SIG-M5 treated with dmso at 0.1 percent for 504 hours (cell line): Measurements from ENCODE around the gene SFXN2.
A peak's percentile ranks its signal among the peaks of the same experiment; 100 is the strongest.
"Not testable (repeated sequence)": the region's sequence is repeated elsewhere in the genome, so short reads cannot be mapped to it uniquely, and the experiment has no call there.

Source experiments
- DNase-seq: peaks from one replicate; lab custom pipeline; 2025; ENCODE audit not compliant: unreplicated experiment; lab: John Stamatoyannopoulos, UW

SFXN2 gene

GRCh38 chr10:102714621-102715455, at the start of gene SFXN2:
Gene SFXN2, plus strand, starts transcription at chr10:102714636. Its CDS starts 12,001 bp downstream, at chr10:102726637.
- no peak for DNase-seq

GRCh38 chr10:102665904-102666509, 48.4 kb upstream of the SFXN2 start:
- DNase-seq, result no peak

- not testable (repeated sequence) for DNase-seq
Measured at GRCh38 chr10:102667411-102667810, 47.0 kb upstream of the SFXN2 start.

- DNase-seq, result no peak
Measured at GRCh38 chr10:102668326-102669107, 45.9 kb upstream of the SFXN2 start.

GRCh38 chr10:102669206-102670064, 45.0 kb upstream of the SFXN2 start:
- DNase-seq, result no peak

GRCh38 chr10:102670065-102670670, 44.3 kb upstream of the SFXN2 start:
- DNase-seq, result no peak

GRCh38 chr10:102670871-102671434, 43.5 kb upstream of the SFXN2 start:
- no peak for DNase-seq

- DNase-seq, result no peak
Measured at GRCh38 chr10:102673236-102673818, 41.1 kb upstream of the SFXN2 start.

- no peak for DNase-seq
Measured at GRCh38 chr10:102673819-102674511, 40.5 kb upstream of the SFXN2 start.

- no peak for DNase-seq
Measured at GRCh38 chr10:102674566-102674965, 39.9 kb upstream of the SFXN2 start.

- DNase-seq, result no peak
Measured at GRCh38 chr10:102675011-102675665, 39.3 kb upstream of the SFXN2 start.

GRCh38 chr10:102675666-102676533, 38.5 kb upstream of the SFXN2 start:
- DNase-seq, result peak; percentile 65

GRCh38 chr10:102676534-102677315, 37.7 kb upstream of the SFXN2 start:
- DNase-seq, result no peak

GRCh38 chr10:102677331-102678067, 36.9 kb upstream of the SFXN2 start:
- no peak for DNase-seq

GRCh38 chr10:102678068-102678400, 36.4 kb upstream of the SFXN2 start:
- DNase-seq, result no peak

- DNase-seq, result peak; percentile 33
Measured at GRCh38 chr10:102678842-102679289, 35.6 kb upstream of the SFXN2 start.
